GM12878 (cell line): ENCODE measurements around the gene AP2A2. TPM values are rescaled to one million over a fixed set of nuclear protein-coding genes. Genes with fewer than 3 reads are reported as not detected.
A peak's percentile ranks its signal among the peaks of the same experiment; 100 is the strongest.

Experiments used
- ATF7 ChIP-seq: fragments of 450-650 bp; IDR thresholded peaks from 2 replicates; pipeline ENCODE4 v1.6.1; 2016; ENCODE audit warnings: low read depth, mild to moderate bottlenecking
- FOXM1 ChIP-seq: IDR thresholded peaks from 2 replicates; pipeline ENCODE4 v1.6.1; 2012; ENCODE audit warnings: low read depth, mild to moderate bottlenecking, inconsistent platforms, low read length, moderate library complexity
- GABPA ChIP-seq: IDR thresholded peaks from 2 replicates; pipeline ENCODE4 v1.6.1; 2014; ENCODE audit warnings: antibody characterized with exemption, low read depth, mild to moderate bottlenecking, inconsistent platforms
- MXI1 ChIP-seq: fragments of 150-350 bp; IDR thresholded peaks from 2 replicates; pipeline ENCODE4 v1.6.1; 2011; ENCODE audit warnings: low read depth, mild to moderate bottlenecking, inconsistent platforms, low read length, improper control_type of control experiment
- MYC ChIP-seq: IDR thresholded peaks from 2 replicates; pipeline ENCODE4 v1.6.1; 2011; ENCODE audit warnings: mild to moderate bottlenecking, low read length, moderate library complexity, inconsistent platforms; ENCODE audit not compliant: insufficient read depth, insufficient replicate concordance, insufficient read length, severe bottlenecking
- NR2C2 ChIP-seq: IDR thresholded peaks from 2 replicates; pipeline ENCODE4 v1.6.1; 2011; ENCODE audit warnings: borderline replicate concordance, low read depth; ENCODE audit not compliant: control insufficient read depth, insufficient read length
- POLR2A ChIP-seq: IDR thresholded peaks from 2 replicates; pipeline ENCODE4 v1.6.1; 2011; ENCODE audit warnings: low read depth, mild to moderate bottlenecking, low read length
- POLR2AphosphoS2 ChIP-seq: IDR thresholded peaks from 2 replicates; pipeline ENCODE4 v1.6.1; 2011; ENCODE audit warnings: low read depth, mild to moderate bottlenecking, low read length, improper control_type of control experiment, moderate library complexity
- POLR2AphosphoS5 ChIP-seq: IDR thresholded peaks from 2 replicates; pipeline ENCODE4 v1.6.1; 2011; ENCODE audit warnings: mild to moderate bottlenecking, low read length, inconsistent platforms
- RAD51 ChIP-seq: fragments of 450-650 bp; IDR thresholded peaks from 2 replicates; pipeline ENCODE4 v1.6.1; 2016; ENCODE audit warnings: moderate library complexity, mild to moderate bottlenecking, inconsistent platforms
- RB1 ChIP-seq: fragments of 450-650 bp; formaldehyde crosslinking; IDR thresholded peaks from 2 replicates; pipeline ENCODE4 v1.6.1; 2017; ENCODE audit warnings: mild to moderate bottlenecking, borderline replicate concordance
- RUNX3 ChIP-seq: IDR thresholded peaks from 2 replicates; pipeline ENCODE4 v1.6.1; 2012; ENCODE audit warnings: low read length, inconsistent platforms
- SP1 ChIP-seq: IDR thresholded peaks from one replicate; pipeline ENCODE4 v1.6.1; 2011; ENCODE audit warnings: low read depth, low read length
- TCF3 ChIP-seq: IDR thresholded peaks from 2 replicates; pipeline ENCODE4 v1.6.1; 2012; ENCODE audit warnings: low read depth, mild to moderate bottlenecking, low read length, borderline replicate concordance; ENCODE audit not compliant: insufficient read depth
- polyA plus RNA-seq, 11 experiments: library from polyadenylated mRNA; depleted of rRNA in 4 of 11; unstranded in 6 of 11; stranded (reverse) in 5 of 11; fragments of >200 nt; fragmentation: Nextera tagmentation in 4 of 11; fragmentation: Illumina TruSeq in 1 of 11; extraction: Ambion mirVana in 4 of 11; extraction: Trizol in 1 of 11; gene quantifications; 1 replicate in 1 of 11; 2 replicates in 10 of 11; pipeline versions ENCODE4 v1.2.1 to v1.2.3, GENCODE V29; 2011 to 2016; ENCODE audit warnings: inconsistent platforms in 2 of 11, missing spikeins in 2 of 11, low read depth in 1 of 11
- total RNA-seq, 4 experiments: library from RNA; depleted of rRNA in 3 of 4; stranded (reverse); fragments of >200 nt in 3 of 4; fragmentation: Illumina TruSeq in 1 of 4; extraction: Trizol in 1 of 4; gene quantifications; 2 replicates each; pipeline versions ENCODE4 v1.2.1 to v1.2.3, GENCODE V29; 2013 to 2021
- TF ChIP-seq, protein P1 (sequence below): fragments of 450-650 bp; IDR thresholded peaks from 2 replicates; pipeline ENCODE4 v1.6.1; 2017; ENCODE audit warnings: mild to moderate bottlenecking, moderate library complexity
- TF ChIP-seq, protein P2 (sequence below): fragments of 450-650 bp; IDR thresholded peaks from 2 replicates; pipeline ENCODE4 v1.6.1; 2016; ENCODE audit warnings: mild to moderate bottlenecking
- TF ChIP-seq, protein P3 (sequence below): fragments of 450-650 bp; conservative IDR thresholded peaks from 2 replicates; pipeline ENCODE4 v1.6.1; 2017; ENCODE audit warnings: mild to moderate bottlenecking, moderate library complexity
- TF ChIP-seq, protein P4 (sequence below): fragments of 450-650 bp; IDR thresholded peaks from 2 replicates; pipeline ENCODE4 v1.6.1; 2017; ENCODE audit warnings: mild to moderate bottlenecking, low read depth, inconsistent platforms; ENCODE audit not compliant: poor library complexity, severe bottlenecking
- TF ChIP-seq, protein P5 (sequence below): IDR thresholded peaks from 2 replicates; pipeline ENCODE4 v1.6.1; 2012; ENCODE audit warnings: low read depth, low read length, improper control_type of control experiment

The AP2A2 gene
- total and polyA plus RNA-seq, 10 of the 15 experiments (the other 5 are each of a cell fraction or from before 2014, with no cell fraction given), result 0.58 to 48.8 (median 18.2) TPM

DNA sequence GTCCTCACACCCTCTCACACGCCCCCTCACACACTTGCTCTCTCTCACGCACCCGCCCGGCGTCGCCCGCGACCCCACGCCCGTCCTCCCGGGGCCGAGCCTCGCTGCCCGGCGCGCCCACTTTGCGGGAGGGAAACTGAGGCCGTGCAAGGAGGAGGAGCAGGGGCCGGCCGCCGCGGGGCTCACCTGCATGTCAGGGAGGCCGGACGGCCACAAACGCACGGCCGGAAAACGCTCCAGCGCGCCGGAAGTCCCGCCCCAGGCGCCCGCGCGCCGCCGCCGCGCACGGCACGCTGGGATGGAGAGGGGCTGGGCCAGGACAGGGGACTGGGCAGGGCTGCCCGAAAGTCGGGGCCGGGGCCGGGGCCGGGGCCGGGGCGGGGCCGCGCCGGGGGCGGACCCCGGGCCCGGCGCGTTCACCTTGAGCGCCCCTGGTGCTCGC, 15.1 kb upstream of the AP2A2 start, which contains the start of gene CHID1 (continued):
- TF ChIP-seq, protein P1, sequence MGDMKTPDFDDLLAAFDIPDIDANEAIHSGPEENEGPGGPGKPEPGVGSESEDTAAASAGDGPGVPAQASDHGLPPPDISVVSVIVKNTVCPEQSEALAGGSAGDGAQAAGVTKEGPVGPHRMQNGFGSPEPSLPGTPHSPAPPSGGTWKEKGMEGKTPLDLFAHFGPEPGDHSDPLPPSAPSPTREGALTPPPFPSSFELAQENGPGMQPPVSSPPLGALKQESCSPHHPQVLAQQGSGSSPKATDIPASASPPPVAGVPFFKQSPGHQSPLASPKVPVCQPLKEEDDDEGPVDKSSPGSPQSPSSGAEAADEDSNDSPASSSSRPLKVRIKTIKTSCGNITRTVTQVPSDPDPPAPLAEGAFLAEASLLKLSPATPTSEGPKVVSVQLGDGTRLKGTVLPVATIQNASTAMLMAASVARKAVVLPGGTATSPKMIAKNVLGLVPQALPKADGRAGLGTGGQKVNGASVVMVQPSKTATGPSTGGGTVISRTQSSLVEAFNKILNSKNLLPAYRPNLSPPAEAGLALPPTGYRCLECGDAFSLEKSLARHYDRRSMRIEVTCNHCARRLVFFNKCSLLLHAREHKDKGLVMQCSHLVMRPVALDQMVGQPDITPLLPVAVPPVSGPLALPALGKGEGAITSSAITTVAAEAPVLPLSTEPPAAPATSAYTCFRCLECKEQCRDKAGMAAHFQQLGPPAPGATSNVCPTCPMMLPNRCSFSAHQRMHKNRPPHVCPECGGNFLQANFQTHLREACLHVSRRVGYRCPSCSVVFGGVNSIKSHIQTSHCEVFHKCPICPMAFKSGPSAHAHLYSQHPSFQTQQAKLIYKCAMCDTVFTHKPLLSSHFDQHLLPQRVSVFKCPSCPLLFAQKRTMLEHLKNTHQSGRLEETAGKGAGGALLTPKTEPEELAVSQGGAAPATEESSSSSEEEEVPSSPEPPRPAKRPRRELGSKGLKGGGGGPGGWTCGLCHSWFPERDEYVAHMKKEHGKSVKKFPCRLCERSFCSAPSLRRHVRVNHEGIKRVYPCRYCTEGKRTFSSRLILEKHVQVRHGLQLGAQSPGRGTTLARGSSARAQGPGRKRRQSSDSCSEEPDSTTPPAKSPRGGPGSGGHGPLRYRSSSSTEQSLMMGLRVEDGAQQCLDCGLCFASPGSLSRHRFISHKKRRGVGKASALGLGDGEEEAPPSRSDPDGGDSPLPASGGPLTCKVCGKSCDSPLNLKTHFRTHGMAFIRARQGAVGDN, result peak; percentile 29; the same call in 1 of the 2 replicates
- TF ChIP-seq, protein P2, sequence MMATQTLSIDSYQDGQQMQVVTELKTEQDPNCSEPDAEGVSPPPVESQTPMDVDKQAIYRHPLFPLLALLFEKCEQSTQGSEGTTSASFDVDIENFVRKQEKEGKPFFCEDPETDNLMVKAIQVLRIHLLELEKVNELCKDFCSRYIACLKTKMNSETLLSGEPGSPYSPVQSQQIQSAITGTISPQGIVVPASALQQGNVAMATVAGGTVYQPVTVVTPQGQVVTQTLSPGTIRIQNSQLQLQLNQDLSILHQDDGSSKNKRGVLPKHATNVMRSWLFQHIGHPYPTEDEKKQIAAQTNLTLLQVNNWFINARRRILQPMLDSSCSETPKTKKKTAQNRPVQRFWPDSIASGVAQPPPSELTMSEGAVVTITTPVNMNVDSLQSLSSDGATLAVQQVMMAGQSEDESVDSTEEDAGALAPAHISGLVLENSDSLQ, result peak; percentile 24; the same call in 1 of the 2 replicates
- TF ChIP-seq SP1 (no peak), POLR2A (peak; percentile 80; the same call in 1 of the 2 replicates), RB1 (peak; percentile 29; the same call in 1 of the 2 replicates), MYC (no peak), FOXM1 (no peak), RUNX3 (peak; percentile 33), POLR2AphosphoS5 (peak; percentile 45; the same call in 1 of the 2 replicates), GABPA (peak; percentile 87), TCF3 (no peak), ATF7 (no peak), MXI1 (peak; percentile 26; the same call in 1 of the 2 replicates), RAD51 (no peak), NR2C2 (no peak), POLR2AphosphoS2 (peak; percentile 57; the same call in 1 of the 2 replicates)
- TF ChIP-seq, protein P3, sequence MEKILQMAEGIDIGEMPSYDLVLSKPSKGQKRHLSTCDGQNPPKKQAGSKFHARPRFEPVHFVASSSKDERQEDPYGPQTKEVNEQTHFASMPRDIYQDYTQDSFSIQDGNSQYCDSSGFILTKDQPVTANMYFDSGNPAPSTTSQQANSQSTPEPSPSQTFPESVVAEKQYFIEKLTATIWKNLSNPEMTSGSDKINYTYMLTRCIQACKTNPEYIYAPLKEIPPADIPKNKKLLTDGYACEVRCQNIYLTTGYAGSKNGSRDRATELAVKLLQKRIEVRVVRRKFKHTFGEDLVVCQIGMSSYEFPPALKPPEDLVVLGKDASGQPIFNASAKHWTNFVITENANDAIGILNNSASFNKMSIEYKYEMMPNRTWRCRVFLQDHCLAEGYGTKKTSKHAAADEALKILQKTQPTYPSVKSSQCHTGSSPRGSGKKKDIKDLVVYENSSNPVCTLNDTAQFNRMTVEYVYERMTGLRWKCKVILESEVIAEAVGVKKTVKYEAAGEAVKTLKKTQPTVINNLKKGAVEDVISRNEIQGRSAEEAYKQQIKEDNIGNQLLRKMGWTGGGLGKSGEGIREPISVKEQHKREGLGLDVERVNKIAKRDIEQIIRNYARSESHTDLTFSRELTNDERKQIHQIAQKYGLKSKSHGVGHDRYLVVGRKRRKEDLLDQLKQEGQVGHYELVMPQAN, result peak; percentile 88
- TF ChIP-seq, protein P4, sequence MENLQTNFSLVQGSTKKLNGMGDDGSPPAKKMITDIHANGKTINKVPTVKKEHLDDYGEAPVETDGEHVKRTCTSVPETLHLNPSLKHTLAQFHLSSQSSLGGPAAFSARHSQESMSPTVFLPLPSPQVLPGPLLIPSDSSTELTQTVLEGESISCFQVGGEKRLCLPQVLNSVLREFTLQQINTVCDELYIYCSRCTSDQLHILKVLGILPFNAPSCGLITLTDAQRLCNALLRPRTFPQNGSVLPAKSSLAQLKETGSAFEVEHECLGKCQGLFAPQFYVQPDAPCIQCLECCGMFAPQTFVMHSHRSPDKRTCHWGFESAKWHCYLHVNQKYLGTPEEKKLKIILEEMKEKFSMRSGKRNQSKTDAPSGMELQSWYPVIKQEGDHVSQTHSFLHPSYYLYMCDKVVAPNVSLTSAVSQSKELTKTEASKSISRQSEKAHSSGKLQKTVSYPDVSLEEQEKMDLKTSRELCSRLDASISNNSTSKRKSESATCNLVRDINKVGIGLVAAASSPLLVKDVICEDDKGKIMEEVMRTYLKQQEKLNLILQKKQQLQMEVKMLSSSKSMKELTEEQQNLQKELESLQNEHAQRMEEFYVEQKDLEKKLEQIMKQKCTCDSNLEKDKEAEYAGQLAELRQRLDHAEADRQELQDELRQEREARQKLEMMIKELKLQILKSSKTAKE, result no peak
- TF ChIP-seq, protein P5, sequence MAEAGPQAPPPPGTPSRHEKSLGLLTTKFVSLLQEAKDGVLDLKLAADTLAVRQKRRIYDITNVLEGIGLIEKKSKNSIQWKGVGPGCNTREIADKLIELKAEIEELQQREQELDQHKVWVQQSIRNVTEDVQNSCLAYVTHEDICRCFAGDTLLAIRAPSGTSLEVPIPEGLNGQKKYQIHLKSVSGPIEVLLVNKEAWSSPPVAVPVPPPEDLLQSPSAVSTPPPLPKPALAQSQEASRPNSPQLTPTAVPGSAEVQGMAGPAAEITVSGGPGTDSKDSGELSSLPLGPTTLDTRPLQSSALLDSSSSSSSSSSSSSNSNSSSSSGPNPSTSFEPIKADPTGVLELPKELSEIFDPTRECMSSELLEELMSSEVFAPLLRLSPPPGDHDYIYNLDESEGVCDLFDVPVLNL, result 0 out of 2 replicates have a peak, but pooled peaks have one; percentile 3
